Tibial nerve (tissue), 4 donors: ENCODE data around the gene MEPE.

ENCODE experiments used
- CTCF ChIP-seq, 5 experiments: fragments of 200-600 bp in 3 of 5; fragments of 450-650 bp in 2 of 5; sonication (generic) in 3 of 5; IDR thresholded peaks; one replicate each; pipeline ENCODE4 v1.5.1; 2016 to 2019; ENCODE audit warnings: antibody characterized with exemption in 5 of 5, mild to moderate bottlenecking in 3 of 5, moderate library complexity in 2 of 5
- EP300 ChIP-seq, 2 donors: sonication (generic); formaldehyde crosslinking; IDR thresholded peaks; one replicate each; pipeline ENCODE4 v1.6.1; 2017; ENCODE audit warnings: antibody characterized with exemption in 2 of 2, mild to moderate bottlenecking in 1 of 2

- TF ChIP-seq CTCF (IDR thresholded peaks at IDR 0.05) (no peak), EP300 (IDR thresholded peaks at IDR 0.05) (no peak)
These were observed 8.4 kb upstream of the MEPE start for GRCh38 chr4:87824352-87824751.
